ENCODE data around the gene XPOT. TPM values are rescaled to one million over a fixed set of nuclear protein-coding genes. Genes with fewer than 3 reads are reported as not detected.

XPOT gene, protein sequence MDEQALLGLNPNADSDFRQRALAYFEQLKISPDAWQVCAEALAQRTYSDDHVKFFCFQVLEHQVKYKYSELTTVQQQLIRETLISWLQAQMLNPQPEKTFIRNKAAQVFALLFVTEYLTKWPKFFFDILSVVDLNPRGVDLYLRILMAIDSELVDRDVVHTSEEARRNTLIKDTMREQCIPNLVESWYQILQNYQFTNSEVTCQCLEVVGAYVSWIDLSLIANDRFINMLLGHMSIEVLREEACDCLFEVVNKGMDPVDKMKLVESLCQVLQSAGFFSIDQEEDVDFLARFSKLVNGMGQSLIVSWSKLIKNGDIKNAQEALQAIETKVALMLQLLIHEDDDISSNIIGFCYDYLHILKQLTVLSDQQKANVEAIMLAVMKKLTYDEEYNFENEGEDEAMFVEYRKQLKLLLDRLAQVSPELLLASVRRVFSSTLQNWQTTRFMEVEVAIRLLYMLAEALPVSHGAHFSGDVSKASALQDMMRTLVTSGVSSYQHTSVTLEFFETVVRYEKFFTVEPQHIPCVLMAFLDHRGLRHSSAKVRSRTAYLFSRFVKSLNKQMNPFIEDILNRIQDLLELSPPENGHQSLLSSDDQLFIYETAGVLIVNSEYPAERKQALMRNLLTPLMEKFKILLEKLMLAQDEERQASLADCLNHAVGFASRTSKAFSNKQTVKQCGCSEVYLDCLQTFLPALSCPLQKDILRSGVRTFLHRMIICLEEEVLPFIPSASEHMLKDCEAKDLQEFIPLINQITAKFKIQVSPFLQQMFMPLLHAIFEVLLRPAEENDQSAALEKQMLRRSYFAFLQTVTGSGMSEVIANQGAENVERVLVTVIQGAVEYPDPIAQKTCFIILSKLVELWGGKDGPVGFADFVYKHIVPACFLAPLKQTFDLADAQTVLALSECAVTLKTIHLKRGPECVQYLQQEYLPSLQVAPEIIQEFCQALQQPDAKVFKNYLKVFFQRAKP
- total RNA-seq, result 65.9 and 79.9 TPM in 2 replicates

DNA sequence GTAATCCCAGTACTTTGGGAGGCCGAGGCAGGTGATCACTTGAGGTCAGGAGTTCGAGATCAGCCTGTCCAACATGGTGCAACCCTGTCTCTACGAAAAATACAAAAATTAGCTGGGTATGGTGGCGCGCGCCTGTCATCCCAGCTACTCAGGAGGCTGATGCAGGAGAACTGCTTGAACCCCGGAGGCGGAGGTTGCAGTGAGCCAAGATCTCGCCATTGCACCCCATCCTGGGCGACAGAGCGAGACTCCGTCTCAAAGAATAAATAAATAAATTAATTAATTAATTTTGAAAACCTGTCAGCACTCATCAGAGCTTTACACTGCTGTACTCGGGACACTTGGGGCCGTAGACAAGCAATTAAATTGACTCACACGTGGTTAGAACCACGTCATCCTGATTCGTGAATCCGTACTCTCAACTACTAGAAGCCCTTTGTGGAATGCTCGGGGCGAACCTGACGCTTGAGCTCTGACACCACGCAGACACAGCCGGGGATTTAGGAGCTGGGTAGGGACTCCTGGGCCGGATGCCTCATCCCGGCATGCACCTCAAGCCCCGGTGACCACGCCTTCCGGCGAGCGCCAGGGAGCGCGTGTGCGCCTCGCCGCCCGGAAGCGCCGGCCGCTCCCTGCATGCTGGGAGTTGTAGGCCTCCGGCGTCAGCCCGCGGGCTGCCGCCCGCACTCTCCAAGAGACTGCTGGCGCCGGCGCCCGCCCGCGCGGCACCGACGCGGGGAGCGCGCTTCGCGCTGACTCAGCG is at the start of gene XPOT:
TSS of gene XPOT (plus strand) at position 686 of the 763 bp plus-strand sequence. CDS start 5,644 bp downstream, outside the sequence.

DNA sequence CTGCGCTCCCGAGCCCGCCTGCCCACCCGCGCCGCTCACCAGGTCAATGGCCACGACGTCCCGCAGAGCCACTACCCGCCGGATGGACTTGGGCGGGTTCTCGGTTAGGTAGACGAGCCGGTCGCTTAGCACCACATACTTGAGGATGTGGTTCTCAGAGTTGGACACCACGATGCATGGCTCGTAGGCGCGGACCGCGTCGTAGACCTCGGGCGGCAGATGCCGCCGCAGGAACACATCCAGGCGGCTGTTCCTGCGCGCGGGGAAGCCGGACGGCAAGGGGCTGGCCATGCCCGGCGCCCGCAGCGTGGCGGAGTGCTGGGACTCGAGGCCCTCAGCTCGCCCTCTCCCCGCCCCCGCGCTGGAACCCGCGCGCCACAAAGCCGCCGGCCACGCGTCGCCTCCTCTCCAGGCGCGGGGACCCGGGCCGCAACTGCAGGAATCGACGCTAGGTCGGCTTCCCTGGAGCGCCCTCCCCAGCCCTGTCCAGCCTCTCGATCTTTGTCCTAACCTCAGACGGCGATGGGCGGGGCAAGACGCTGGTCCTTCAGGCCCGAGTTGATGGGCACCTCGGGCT is 13.8 kb upstream of the XPOT start, which contains the start of gene C12orf56:
TSS of gene C12orf56 (minus strand) at position 484 of the 577 bp plus-strand sequence. CDS start at position 291, 193 bp downstream.

DNA sequence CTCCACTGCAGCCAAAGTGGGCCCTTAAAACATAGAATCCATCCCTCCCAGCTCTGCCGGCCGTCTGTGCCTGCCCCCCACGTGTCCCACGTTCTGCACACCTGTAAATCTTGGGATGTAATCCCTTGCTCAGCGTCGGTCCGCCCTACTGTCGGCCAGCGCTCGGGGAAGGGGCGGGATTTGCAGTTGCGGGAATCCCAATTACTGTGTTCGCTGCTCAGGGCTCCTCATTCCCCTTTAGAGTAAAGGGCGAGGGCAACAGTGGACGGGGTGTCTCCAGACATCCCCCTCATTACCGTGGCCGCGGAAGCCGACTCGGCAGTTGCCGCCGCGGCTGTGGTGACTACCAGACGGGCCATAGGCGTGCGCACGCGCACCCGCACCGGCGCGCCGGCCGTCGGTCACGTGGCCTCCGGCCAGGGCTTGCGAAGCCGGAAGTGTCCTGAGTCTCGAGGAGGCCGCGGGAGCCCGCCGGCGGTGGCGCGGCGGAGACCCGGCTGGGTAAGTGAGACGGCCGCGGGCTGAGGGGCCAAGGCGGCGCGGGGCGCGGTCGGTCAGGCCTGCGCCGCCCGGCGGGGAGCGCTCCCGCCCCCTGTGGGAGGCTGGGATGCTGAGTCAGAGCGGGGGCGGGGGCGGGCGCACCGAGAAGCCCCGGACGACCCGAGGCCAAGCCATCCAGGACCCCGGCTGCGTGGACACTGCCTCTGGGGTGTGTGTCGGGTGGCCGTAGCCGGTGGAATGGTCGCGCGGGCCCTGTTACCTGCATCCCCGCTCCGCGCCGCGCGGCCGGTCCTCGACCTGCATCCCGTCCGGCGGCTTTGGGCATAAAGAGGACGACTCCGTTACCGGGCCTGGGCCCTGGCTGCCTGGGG is 47.7 kb downstream of the XPOT start, which contains the start of gene TBK1:
TSS of gene TBK1 (plus strand) at position 434 of the 872 bp plus-strand sequence. CDS start 3,751 bp downstream, outside the sequence.

Other genes starting within 250 kb of the XPOT start
- gene KICS2, start 182.1 kb upstream of the XPOT start, total RNA-seq, result 3.5 and 4.6 TPM in 2 replicates
- under 0.01 TPM in 1 of 2 replicates, not detected in the other for gene C12orf56, start 13.6 kb upstream of the XPOT start, total RNA-seq
- 11.3 and 11.8 TPM in 2 replicates for gene TBK1, start 47.7 kb downstream of the XPOT start, total RNA-seq
- gene RASSF3, start 206.1 kb downstream of the XPOT start, total RNA-seq, result 9.2 and 9.8 TPM in 2 replicates

Data from bronchus fibroblast of lung (primary cell).